C4-2B (cell line): ENCODE data around the gene CDX1.

Experiments used
- CTCF ChIP-seq: fragments of 450-650 bp; conservative IDR thresholded peaks from 2 replicates; pipeline ENCODE4 v1.5.1; 2017; ENCODE audit warnings: mild to moderate bottlenecking
- ZFX ChIP-seq: fragments of 450-650 bp; IDR thresholded peaks from 2 replicates; pipeline ENCODE4 v1.6.1; 2017

GRCh38 chr5:150177721-150178120, 11.1 kb downstream of the CDX1 start:
- TF ChIP-seq CTCF = no peak
- no peak for TF ChIP-seq ZFX
